ENCODE results near the gene NEAT1. TPM values are rescaled to one million over a fixed set of nuclear protein-coding genes. Genes with fewer than 3 reads are reported as not detected.

The NEAT1 gene
- total RNA-seq, 1 donor: 487 TPM

DNA sequence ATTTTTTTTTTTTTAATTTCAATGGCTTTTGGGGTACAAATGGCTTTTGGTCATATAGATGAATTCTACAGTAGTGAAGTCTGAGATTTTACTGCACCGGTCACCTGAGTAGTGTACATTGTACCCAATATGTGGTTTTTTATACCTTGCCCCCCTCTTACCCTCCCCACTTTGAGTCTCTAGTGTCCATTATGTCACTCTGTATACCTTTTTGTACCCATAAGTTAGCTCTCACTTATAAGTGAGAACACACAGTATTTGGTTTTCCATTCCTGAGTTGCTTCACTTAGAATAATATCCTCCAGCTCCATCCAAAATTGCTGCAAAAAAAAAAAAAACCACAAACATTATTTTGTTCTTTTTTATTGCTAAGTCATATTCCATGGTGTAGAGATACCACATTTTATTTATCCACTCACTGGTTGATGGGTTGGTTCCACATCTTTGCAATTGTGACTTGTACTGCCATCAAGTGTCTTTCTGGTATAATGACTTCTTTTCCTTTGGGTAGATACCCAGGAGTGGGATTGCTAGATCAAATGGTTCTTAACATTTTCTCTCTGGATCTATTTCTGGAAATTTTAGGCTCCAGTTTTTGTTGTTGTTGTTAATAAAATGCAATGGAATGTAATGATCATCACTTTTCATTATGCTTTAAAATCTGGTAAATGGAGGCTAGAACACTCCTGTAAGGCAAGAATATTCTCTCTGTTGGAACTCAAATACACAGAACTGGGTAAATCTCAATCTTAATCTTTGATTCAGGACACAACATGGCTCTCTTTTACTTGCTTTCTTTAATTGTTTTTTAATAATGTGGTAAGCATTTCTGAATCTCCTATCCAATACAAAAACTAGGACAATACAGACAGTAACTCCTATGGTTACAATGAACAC, 10.3 kb downstream of the NEAT1 start:
- peak overlapping the region; percentile 91 for H3K4me3 ChIP-seq (ENCODE audit: low read depth, low read length)
- TF ChIP-seq, protein P1, sequence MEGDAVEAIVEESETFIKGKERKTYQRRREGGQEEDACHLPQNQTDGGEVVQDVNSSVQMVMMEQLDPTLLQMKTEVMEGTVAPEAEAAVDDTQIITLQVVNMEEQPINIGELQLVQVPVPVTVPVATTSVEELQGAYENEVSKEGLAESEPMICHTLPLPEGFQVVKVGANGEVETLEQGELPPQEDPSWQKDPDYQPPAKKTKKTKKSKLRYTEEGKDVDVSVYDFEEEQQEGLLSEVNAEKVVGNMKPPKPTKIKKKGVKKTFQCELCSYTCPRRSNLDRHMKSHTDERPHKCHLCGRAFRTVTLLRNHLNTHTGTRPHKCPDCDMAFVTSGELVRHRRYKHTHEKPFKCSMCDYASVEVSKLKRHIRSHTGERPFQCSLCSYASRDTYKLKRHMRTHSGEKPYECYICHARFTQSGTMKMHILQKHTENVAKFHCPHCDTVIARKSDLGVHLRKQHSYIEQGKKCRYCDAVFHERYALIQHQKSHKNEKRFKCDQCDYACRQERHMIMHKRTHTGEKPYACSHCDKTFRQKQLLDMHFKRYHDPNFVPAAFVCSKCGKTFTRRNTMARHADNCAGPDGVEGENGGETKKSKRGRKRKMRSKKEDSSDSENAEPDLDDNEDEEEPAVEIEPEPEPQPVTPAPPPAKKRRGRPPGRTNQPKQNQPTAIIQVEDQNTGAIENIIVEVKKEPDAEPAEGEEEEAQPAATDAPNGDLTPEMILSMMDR (IDR thresholded peaks at IDR 0.05; ENCODE audit: insufficient read depth, low read depth, low read length): peak; percentile 15
- DNase-seq (ENCODE audit: low read depth): peak; percentile 66

DNA sequence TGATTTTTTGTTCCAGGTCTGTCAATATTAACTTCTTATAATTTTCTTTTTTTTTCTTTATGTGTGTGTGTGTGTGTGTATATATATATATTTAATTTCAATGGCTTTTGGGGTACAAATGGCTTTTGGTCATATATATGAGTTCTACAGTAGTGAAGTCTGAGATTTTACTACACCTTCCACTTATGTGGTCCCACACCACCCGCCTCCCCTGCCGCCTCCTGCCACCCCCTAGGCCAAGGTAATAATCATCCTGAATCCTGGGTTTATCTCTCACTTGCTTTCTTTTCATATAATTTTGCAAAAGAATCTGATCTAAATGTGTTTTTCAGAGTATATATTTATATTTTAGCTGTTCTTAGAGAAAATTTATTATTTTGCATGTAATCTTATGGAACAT, 11.1 kb downstream of the NEAT1 start:
- TF ChIP-seq, protein P1 (IDR thresholded peaks at IDR 0.05; ENCODE audit: insufficient read depth, low read depth, low read length): no peak
- peak overlapping the region; percentile 38 for H3K4me3 ChIP-seq (ENCODE audit: low read depth, low read length)
- peak; percentile 39 for DNase-seq (ENCODE audit: low read depth)

DNA sequence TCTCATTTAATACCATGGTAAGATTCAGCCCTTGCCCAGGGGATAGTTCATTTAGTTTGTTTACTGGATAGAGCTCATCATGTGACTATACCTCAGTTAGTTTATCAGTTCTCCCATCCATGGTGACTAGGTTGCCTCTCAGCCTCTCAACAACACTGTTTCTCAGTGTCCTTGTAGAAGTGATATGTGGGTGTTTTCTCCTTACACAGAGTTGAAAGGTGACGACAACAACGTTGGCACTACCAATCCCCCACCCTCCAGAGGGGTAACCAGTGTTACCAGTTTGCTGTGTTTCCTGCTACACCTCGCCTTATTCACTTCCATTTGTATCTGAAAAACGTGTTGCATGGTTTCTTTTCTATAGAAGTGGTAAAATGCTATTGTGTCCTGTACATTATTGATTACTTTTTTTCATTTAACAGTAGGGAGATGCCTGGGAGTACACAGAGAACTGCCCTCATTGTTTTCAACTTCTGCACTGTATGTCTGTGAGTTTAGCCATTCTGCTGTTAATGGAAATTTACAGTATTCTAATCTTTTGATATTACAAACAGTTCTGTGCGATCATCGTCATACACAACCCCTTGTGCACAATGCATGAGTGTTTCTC, 11.6 kb downstream of the NEAT1 start:
- DNase-seq (ENCODE audit: low read depth): peak; percentile 66
- peak overlapping the region; percentile 29 for H3K4me3 ChIP-seq (ENCODE audit: low read depth, low read length)
- TF ChIP-seq, protein P1 (IDR thresholded peaks at IDR 0.05; ENCODE audit: insufficient read depth, low read depth, low read length): no peak

DNA sequence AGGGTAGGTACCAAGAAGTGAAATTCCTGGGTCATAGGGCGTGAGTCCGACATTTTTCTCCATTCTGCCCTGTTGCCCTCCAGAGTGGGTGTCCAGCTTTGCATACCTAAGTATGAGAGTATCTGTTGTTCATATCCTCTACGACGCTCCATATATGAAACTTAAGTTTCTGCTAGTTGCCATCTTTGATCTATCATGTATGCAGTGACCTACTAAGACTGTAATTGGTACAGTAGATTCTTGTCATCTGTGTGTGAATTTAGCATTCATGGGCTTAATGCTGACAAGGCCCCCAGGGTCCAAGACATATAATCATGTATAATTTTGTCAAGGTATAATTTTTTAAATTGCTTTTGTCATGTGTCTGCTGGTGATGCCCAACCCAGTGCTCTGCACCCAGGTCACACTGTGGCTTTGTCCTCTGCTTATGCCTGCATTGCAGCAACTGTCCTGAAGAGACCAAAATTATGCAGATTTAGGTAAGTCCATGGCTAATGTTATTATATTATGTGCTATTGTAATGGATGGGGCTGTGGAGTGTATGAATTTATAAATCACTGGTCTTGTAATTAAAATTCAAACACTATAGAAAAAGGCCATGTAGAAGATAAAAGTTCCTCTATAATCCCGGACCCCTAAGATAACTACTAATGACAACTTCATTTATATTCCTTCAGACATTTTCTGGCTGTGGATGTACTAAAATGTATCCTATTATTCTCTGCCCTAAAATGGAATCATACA, 12.2 kb downstream of the NEAT1 start:
- H3K4me3 ChIP-seq (ENCODE audit: low read depth, low read length): peak overlapping the region; percentile 29
- peak; percentile 52 for DNase-seq (ENCODE audit: low read depth)
- TF ChIP-seq, protein P1 (IDR thresholded peaks at IDR 0.05; ENCODE audit: insufficient read depth, low read depth, low read length): no peak

DNA sequence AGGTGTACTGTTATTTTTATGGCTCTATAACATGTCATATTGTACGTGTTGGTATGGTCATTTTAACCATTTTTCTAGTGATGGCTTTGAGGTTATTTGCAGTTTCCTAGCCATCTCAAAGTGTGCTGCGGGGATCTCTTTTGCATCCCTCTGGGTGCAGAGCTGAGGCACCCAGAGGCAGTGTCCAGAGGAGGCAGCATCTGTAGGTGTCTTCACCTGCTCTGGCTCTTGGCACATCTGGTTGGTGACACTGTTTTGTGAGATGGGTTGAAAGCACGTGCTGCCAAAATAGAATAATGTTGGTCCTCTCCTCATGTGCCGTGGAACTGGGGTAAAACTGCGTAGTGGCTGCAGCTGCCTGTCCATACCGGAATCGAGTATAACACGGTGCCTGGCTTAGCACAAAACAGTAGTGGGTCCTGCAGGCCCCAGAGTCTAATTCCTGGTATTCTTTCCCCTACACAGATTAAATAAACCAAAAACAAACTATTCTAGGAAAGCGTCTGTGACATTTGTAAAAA, 12.9 kb downstream of the NEAT1 start:
- TF ChIP-seq, protein P1 (IDR thresholded peaks at IDR 0.05; ENCODE audit: insufficient read depth, low read depth, low read length): no peak
- DNase-seq (ENCODE audit: low read depth): peak; percentile 59
- peak overlapping the region; percentile 13 for H3K4me3 ChIP-seq (ENCODE audit: low read depth, low read length)

DNA sequence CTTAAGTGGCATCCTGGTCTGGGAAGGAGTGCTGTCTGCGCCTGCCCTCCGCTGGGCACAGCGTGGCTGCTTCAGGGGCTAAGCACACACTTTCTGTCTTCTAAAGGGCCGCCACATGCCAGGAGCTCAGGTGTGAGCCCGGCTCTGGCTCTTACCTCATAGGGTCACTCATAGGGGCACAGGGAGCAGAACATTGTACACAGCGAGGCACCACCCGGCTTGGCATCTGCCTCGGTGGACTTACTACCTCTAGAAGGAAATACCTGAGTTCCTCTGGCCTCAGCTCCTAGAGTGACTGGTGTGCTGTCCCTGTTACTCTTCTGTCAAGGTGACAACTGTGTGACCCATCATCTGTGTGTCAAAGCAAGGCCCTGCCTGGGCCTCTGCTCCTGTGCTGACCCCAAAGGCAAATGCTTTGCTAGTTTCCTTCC, 13.4 kb downstream of the NEAT1 start:
- H3K4me3 ChIP-seq (ENCODE audit: low read depth, low read length): peak overlapping the region; percentile 13
- DNase-seq (ENCODE audit: low read depth): no peak
- TF ChIP-seq, protein P1 (IDR thresholded peaks at IDR 0.05; ENCODE audit: insufficient read depth, low read depth, low read length): no peak
